HepG2 (cell line): ENCODE measurements around the gene PALM. TPM values are rescaled to one million over a fixed set of nuclear protein-coding genes. Genes with fewer than 3 reads are reported as not detected.

Experiments
- NFE2L1 ChIP-seq: sonication (generic); formaldehyde crosslinking; IDR thresholded peaks from 2 replicates; pipeline ENCODE4 v1.4.0; 2020; ENCODE audit warnings: missing genetic modification reagents, mild to moderate bottlenecking, borderline replicate concordance
- NR2F1 ChIP-seq, 2 experiments: fragments of 450-650 bp in 1 of 2; formaldehyde crosslinking in 1 of 2; IDR thresholded peaks; 2 replicates each; pipeline versions ENCODE4 v1.5.0 to v1.6.1; 2016 to 2020; ENCODE audit warnings: mild to moderate bottlenecking in 1 of 2, missing compliant biosample characterization in 1 of 2, missing genetic modification reagents in 1 of 2, moderate library complexity in 1 of 2
- SP2 ChIP-seq: sonication (generic); formaldehyde crosslinking; IDR thresholded peaks from 2 replicates; pipeline ENCODE4 v1.5.1; 2020; ENCODE audit warnings: mild to moderate bottlenecking, missing genetic modification reagents
- SRF ChIP-seq: IDR thresholded peaks from 2 replicates; pipeline ENCODE4 v1.6.1; 2011; ENCODE audit warnings: mild to moderate bottlenecking, low read depth, low read length, moderate library complexity
- TAF15 ChIP-seq: fragments of 200-400 bp; formaldehyde crosslinking; IDR thresholded peaks from one replicate; pipeline ENCODE4 v1.6.1; 2018; ENCODE audit warnings: mild to moderate bottlenecking, low read depth, low read length; ENCODE audit not compliant: poor library complexity, severe bottlenecking
- TARDBP ChIP-seq: sonication (generic); formaldehyde crosslinking; IDR thresholded peaks from 2 replicates; pipeline ENCODE4 v1.8.0; 2022; ENCODE audit warnings: mild to moderate bottlenecking, missing genetic modification reagents
- TBX3 ChIP-seq: fragments of 450-650 bp; IDR thresholded peaks from 2 replicates; pipeline ENCODE4 v1.6.1; 2017; ENCODE audit warnings: antibody characterized with exemption, mild to moderate bottlenecking, inconsistent platforms, borderline replicate concordance
- ZFP82 ChIP-seq: sonication (generic); formaldehyde crosslinking; IDR thresholded peaks from 2 replicates; pipeline ENCODE4 v1.5.1; 2020; ENCODE audit warnings: mild to moderate bottlenecking, missing genetic modification reagents, borderline replicate concordance
- ZKSCAN8 ChIP-seq: IDR thresholded peaks from 2 replicates; pipeline ENCODE4 v1.6.1; 2016; ENCODE audit warnings: borderline replicate concordance, missing genetic modification reagents, missing compliant biosample characterization
- ZNF572 ChIP-seq: sonication (generic); formaldehyde crosslinking; IDR thresholded peaks from 2 replicates; pipeline ENCODE4 v1.5.1; 2020; ENCODE audit warnings: mild to moderate bottlenecking, missing genetic modification reagents
- ZNF589 ChIP-seq: sonication (generic); formaldehyde crosslinking; conservative IDR thresholded peaks from 2 replicates; pipeline ENCODE4 v1.8.0; 2022; ENCODE audit warnings: mild to moderate bottlenecking, moderate library complexity, missing genetic modification reagents
- polyA plus RNA-seq, 8 experiments: library from polyadenylated mRNA; depleted of rRNA in 3 of 8; stranded (reverse) in 7 of 8; unstranded in 1 of 8; fragments of >200 nt; fragmentation: Illumina TruSeq in 4 of 8; extraction: Trizol in 4 of 8; gene quantifications; 2 replicates each; pipeline versions ENCODE4 v1.2.1 to v1.2.3, GENCODE V29; 2011 to 2016; ENCODE audit warnings: low read depth in 4 of 8, missing spikeins in 1 of 8, mixed read lengths in 1 of 8; ENCODE audit not compliant: insufficient read depth in 1 of 8
- total RNA-seq, 5 experiments: library from RNA; depleted of rRNA; stranded (reverse); fragments of >200 nt; fragmentation: Illumina TruSeq; extraction: Trizol; gene quantifications; 2 replicates each; pipeline ENCODE4 v1.2.3, GENCODE V29; 2016; ENCODE audit warnings: low read depth in 1 of 5
- TF ChIP-seq, protein P1 (sequence below): sonication (generic); formaldehyde crosslinking; conservative IDR thresholded peaks from 2 replicates; pipeline ENCODE4 v1.4.0; 2020; ENCODE audit warnings: mild to moderate bottlenecking, missing genetic modification reagents, moderate library complexity
- TF ChIP-seq, protein P2 (sequence below): sonication (generic); formaldehyde crosslinking; IDR thresholded peaks from 2 replicates; pipeline ENCODE4 v1.9.0; 2021; ENCODE audit warnings: missing genetic modification reagents, mild to moderate bottlenecking, borderline replicate concordance
- TF ChIP-seq, protein P3 (sequence below), 2 experiments: sonication (generic) in 1 of 2; formaldehyde crosslinking in 1 of 2; IDR thresholded peaks; 2 replicates each; pipeline versions ENCODE4 v1.4.0 to v1.6.1; 2018 to 2020; ENCODE audit warnings: missing genetic modification reagents in 2 of 2, borderline replicate concordance in 1 of 2, low read depth in 1 of 2, mild to moderate bottlenecking in 1 of 2, missing biosample characterization in 1 of 2
- TF ChIP-seq, protein P4 (sequence below): sonication (generic); formaldehyde crosslinking; IDR thresholded peaks from 2 replicates; pipeline ENCODE4 v1.8.1; 2023; ENCODE audit warnings: mild to moderate bottlenecking, missing genetic modification reagents
- TF ChIP-seq, protein P5 (sequence below): sonication (generic); formaldehyde crosslinking; IDR thresholded peaks from 2 replicates; pipeline ENCODE4 v1.8.1; 2023; ENCODE audit warnings: mild to moderate bottlenecking, moderate library complexity, missing genetic modification reagents
- TF ChIP-seq, protein P6 (sequence below): sonication (generic); formaldehyde crosslinking; IDR thresholded peaks from 2 replicates; pipeline ENCODE4 v1.4.0; 2020; ENCODE audit warnings: missing genetic modification reagents

Gene PALM
- total and polyA plus RNA-seq, 2 of the 13 experiments (the other 11 are each of a cell fraction or from before 2014, with no cell fraction given): 4.0 to 9.7 TPM

DNA sequence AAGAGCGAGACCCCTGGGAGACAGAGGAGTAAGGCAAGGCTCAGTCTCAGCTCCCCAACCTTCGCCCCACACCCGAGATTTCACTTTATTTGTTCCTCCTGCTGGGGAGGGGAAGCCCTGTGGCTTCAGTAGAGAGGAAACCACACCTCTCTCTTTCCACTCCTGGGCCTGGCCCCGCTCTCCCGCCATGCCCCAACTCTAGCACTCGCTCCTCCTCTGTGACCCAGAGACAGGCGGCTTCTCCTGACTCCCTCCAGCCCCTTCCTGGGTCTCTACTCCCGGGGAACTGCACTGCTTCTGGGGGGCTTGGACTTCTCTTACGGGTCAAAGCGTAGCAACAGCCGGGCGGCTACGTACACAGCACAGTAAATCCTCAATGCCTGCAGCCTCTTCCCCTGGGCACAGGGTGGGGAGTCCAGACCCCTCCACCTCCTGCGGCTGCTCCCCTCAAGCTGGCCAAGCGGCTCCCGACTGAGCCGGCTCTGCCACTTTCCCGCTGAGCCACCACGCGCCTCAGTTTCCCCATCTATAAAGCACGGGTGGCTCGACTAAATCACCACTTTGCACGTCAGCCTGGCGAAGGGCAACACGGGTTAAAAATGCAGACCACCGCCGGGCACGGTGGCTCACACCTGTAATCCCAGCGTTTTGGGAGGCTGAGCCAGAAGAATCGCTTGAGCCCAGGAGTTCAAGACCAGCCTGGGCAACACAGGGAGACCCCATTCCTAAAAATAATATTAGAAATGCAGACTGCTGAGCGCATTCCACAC lies 47.1 kb upstream of the PALM start (continued):
- no peak for TF ChIP-seq ZNF572 (CRISPR knock-in tag)
- 0 out of 2 replicates have a peak, but pooled peaks have one; percentile 47 for TF ChIP-seq ZFP82
- TF ChIP-seq NFE2L1: no peak
- TF ChIP-seq, protein P1, sequence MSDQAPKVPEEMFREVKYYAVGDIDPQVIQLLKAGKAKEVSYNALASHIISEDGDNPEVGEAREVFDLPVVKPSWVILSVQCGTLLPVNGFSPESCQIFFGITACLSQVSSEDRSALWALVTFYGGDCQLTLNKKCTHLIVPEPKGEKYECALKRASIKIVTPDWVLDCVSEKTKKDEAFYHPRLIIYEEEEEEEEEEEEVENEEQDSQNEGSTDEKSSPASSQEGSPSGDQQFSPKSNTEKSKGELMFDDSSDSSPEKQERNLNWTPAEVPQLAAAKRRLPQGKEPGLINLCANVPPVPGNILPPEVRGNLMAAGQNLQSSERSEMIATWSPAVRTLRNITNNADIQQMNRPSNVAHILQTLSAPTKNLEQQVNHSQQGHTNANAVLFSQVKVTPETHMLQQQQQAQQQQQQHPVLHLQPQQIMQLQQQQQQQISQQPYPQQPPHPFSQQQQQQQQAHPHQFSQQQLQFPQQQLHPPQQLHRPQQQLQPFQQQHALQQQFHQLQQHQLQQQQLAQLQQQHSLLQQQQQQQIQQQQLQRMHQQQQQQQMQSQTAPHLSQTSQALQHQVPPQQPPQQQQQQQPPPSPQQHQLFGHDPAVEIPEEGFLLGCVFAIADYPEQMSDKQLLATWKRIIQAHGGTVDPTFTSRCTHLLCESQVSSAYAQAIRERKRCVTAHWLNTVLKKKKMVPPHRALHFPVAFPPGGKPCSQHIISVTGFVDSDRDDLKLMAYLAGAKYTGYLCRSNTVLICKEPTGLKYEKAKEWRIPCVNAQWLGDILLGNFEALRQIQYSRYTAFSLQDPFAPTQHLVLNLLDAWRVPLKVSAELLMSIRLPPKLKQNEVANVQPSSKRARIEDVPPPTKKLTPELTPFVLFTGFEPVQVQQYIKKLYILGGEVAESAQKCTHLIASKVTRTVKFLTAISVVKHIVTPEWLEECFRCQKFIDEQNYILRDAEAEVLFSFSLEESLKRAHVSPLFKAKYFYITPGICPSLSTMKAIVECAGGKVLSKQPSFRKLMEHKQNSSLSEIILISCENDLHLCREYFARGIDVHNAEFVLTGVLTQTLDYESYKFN (CRISPR knock-in tag): no peak
- no peak for TF ChIP-seq TBX3
- no peak for TF ChIP-seq ZNF589 (CRISPR knock-in tag)
- no peak for TF ChIP-seq SP2
- TF ChIP-seq, protein P2, sequence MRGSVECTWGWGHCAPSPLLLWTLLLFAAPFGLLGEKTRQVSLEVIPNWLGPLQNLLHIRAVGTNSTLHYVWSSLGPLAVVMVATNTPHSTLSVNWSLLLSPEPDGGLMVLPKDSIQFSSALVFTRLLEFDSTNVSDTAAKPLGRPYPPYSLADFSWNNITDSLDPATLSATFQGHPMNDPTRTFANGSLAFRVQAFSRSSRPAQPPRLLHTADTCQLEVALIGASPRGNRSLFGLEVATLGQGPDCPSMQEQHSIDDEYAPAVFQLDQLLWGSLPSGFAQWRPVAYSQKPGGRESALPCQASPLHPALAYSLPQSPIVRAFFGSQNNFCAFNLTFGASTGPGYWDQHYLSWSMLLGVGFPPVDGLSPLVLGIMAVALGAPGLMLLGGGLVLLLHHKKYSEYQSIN (CRISPR knock-in tag): no peak
- TF ChIP-seq, protein P3, sequence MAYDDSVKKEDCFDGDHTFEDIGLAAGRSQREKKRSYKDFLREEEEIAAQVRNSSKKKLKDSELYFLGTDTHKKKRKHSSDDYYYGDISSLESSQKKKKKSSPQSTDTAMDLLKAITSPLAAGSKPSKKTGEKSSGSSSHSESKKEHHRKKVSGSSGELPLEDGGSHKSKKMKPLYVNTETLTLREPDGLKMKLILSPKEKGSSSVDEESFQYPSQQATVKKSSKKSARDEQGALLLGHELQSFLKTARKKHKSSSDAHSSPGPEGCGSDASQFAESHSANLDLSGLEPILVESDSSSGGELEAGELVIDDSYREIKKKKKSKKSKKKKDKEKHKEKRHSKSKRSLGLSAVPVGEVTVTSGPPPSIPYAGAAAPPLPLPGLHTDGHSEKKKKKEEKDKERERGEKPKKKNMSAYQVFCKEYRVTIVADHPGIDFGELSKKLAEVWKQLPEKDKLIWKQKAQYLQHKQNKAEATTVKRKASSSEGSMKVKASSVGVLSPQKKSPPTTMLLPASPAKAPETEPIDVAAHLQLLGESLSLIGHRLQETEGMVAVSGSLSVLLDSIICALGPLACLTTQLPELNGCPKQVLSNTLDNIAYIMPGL (CRISPR knock-in tag; IDR thresholded peaks at IDR 0.05; ENCODE audit: borderline replicate concordance in 1 of 2, low read depth in 1 of 2): 0 out of 4 replicates have a peak, but pooled peaks of 1 of the 2 experiments have one; percentile 45
- no peak for TF ChIP-seq ZKSCAN8 (CRISPR knock-in tag)
- TF ChIP-seq NR2F1 (CRISPR knock-in tag; IDR thresholded peaks at IDR 0.05): no peak
- no peak for TF ChIP-seq TARDBP (CRISPR knock-in tag)
- TF ChIP-seq, protein P4, sequence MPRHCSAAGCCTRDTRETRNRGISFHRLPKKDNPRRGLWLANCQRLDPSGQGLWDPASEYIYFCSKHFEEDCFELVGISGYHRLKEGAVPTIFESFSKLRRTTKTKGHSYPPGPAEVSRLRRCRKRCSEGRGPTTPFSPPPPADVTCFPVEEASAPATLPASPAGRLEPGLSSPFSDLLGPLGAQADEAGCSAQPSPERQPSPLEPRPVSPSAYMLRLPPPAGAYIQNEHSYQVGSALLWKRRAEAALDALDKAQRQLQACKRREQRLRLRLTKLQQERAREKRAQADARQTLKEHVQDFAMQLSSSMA (CRISPR knock-in tag): no peak
- TF ChIP-seq TAF15: no peak
- no peak for TF ChIP-seq SRF
- TF ChIP-seq, protein P5, sequence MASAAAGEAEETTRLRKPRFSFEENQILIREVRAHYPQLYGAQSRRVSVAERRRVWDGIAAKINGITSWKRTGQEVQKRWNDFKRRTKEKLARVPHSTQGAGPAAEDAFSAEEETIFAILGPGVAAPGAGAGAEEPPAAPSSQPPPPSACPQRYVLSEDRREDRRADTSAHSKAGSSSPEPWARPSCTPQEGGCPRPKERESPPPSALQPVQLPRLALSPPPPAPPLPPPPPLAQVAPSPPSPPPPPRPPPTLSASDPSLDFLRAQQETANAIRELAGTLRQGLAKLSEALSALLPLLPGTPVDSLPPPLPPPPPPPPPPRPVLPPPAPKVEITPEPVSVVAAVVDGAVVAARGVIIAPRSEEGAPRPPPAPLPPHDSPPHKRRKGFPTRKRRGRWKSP (CRISPR knock-in tag): no peak; the same call in 1 of the 2 replicates
- TF ChIP-seq, protein P6, sequence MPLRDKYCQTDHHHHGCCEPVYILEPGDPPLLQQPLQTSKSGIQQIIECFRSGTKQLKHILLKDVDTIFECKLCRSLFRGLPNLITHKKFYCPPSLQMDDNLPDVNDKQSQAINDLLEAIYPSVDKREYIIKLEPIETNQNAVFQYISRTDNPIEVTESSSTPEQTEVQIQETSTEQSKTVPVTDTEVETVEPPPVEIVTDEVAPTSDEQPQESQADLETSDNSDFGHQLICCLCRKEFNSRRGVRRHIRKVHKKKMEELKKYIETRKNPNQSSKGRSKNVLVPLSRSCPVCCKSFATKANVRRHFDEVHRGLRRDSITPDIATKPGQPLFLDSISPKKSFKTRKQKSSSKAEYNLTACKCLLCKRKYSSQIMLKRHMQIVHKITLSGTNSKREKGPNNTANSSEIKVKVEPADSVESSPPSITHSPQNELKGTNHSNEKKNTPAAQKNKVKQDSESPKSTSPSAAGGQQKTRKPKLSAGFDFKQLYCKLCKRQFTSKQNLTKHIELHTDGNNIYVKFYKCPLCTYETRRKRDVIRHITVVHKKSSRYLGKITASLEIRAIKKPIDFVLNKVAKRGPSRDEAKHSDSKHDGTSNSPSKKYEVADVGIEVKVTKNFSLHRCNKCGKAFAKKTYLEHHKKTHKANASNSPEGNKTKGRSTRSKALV (CRISPR knock-in tag): no peak
